Stimulated activated CD4-positive, alpha-beta T cell treated with anti-CD3 and anti-CD28 coated beads, Interleukin-1b, Interleukin-23, amount 100 ng/mL, for 24 hours (primary cell): ENCODE data around the gene PRKN.
"Not testable (repeated sequence)": the region's sequence is repeated elsewhere in the genome, so short reads cannot be mapped to it uniquely, and the experiment has no call there.

Source experiments
- DNase-seq, 4 experiments: peaks; one replicate each; pipeline ENCODE4 v3.0.0-alpha.2; 2020; ENCODE audit warnings: low read depth in 4 of 4, low spot score in 1 of 4

The PRKN gene

GRCh38 chr6:161830866-161831616 lies 896.5 kb downstream of the PRKN start:
- DNase-seq: no peak

- DNase-seq: no peak
These were observed 898.3 kb downstream of the PRKN start for GRCh38 chr6:161829291-161829729.

- no peak for DNase-seq
These were observed 899.2 kb downstream of the PRKN start for GRCh38 chr6:161828355-161828754.

- no peak for DNase-seq
These were observed 901.1 kb downstream of the PRKN start for GRCh38 chr6:161826512-161826911.

- not testable (repeated sequence) for DNase-seq
These were observed 905.4 kb downstream of the PRKN start for GRCh38 chr6:161822204-161822603.

- no peak for DNase-seq
These were observed 909.7 kb downstream of the PRKN start for GRCh38 chr6:161817881-161818280.

- DNase-seq: no peak
These were observed 911.6 kb downstream of the PRKN start for GRCh38 chr6:161815965-161816364.

GRCh38 chr6:161813156-161813555 lies 914.4 kb downstream of the PRKN start:
- DNase-seq: no peak

GRCh38 chr6:161809971-161810370 lies 917.6 kb downstream of the PRKN start:
- no peak for DNase-seq

- no peak for DNase-seq
These were observed 922.7 kb downstream of the PRKN start for GRCh38 chr6:161804838-161805237.

GRCh38 chr6:161803131-161803530 lies 924.4 kb downstream of the PRKN start:
- DNase-seq: no peak

GRCh38 chr6:161802231-161802630 lies 925.3 kb downstream of the PRKN start:
- no peak for DNase-seq

- no peak for DNase-seq
These were observed 928.6 kb downstream of the PRKN start for GRCh38 chr6:161798844-161799394.

- no peak for DNase-seq
These were observed 930.9 kb downstream of the PRKN start for GRCh38 chr6:161796681-161797080.

- DNase-seq: no peak
These were observed 934.6 kb downstream of the PRKN start for GRCh38 chr6:161792851-161793493.

- no peak for DNase-seq
These were observed 939.0 kb downstream of the PRKN start for GRCh38 chr6:161788531-161788930.

- DNase-seq: no peak
These were observed 955.4 kb downstream of the PRKN start for GRCh38 chr6:161772176-161772575.

GRCh38 chr6:161761966-161762365 lies 965.6 kb downstream of the PRKN start:
- DNase-seq: no peak

- no peak for DNase-seq
These were observed 972.5 kb downstream of the PRKN start for GRCh38 chr6:161755080-161755479.

GRCh38 chr6:161750686-161751085 lies 976.9 kb downstream of the PRKN start:
- DNase-seq: no peak

- DNase-seq: no peak
These were observed 978.0 kb downstream of the PRKN start for GRCh38 chr6:161749576-161749975.
